K562 (cell line): Measurements from ENCODE around the gene DPAGT1. TPM values are rescaled to one million over a fixed set of nuclear protein-coding genes. Genes with fewer than 3 reads are reported as not detected.
A peak's percentile ranks its signal among the peaks of the same experiment; 100 is the strongest.

Source experiments
- C11orf30 ChIP-seq: fragments of 450-650 bp; IDR thresholded peaks from 2 replicates; pipeline ENCODE4 v1.6.1; 2016; ENCODE audit warnings: low read depth, mild to moderate bottlenecking
- DDX20 ChIP-seq: fragments of 450-650 bp; IDR thresholded peaks from 2 replicates; pipeline ENCODE4 v1.6.1; 2016; ENCODE audit warnings: missing genetic modification characterization, low read depth, mild to moderate bottlenecking, missing compliant biosample characterization, moderate library complexity
- ETV1 ChIP-seq: fragments of 450-650 bp; conservative IDR thresholded peaks from 2 replicates; pipeline ENCODE4 v1.6.1; 2016; ENCODE audit warnings: missing genetic modification characterization, control low read depth, low read depth, missing compliant biosample characterization
- FOXJ2 ChIP-seq: fragments of 200-800 bp; sonication (Bioruptor generic); IDR thresholded peaks from 2 replicates; pipeline ENCODE4 v1.6.1; 2016; ENCODE audit warnings: missing genetic modification characterization, missing compliant biosample characterization
- FOXP4 ChIP-seq: sonication (generic); formaldehyde crosslinking; IDR thresholded peaks from 2 replicates; pipeline ENCODE4 v1.8.0; 2022; ENCODE audit warnings: mild to moderate bottlenecking, missing genetic modification reagents, borderline replicate concordance
- HDAC1 ChIP-seq, 2 experiments: fragments of 450-650 bp; IDR thresholded peaks; 2 replicates each; pipeline ENCODE4 v1.6.1; 2016 to 2017; ENCODE audit warnings: inconsistent platforms in 1 of 2, mild to moderate bottlenecking in 1 of 2, moderate library complexity in 1 of 2
- HES1 ChIP-seq: fragments of 450-650 bp; IDR thresholded peaks from 2 replicates; pipeline ENCODE4 v1.6.1; 2016; ENCODE audit warnings: low read depth, mild to moderate bottlenecking, moderate library complexity
- IRF9 ChIP-seq: fragments of 450-650 bp; IDR thresholded peaks from 2 replicates; pipeline ENCODE4 v1.6.1; 2016; ENCODE audit warnings: missing biosample characterization, missing genetic modification characterization
- KAT7 ChIP-seq: sonication (generic); formaldehyde crosslinking; IDR thresholded peaks from 2 replicates; pipeline ENCODE4 v1.8.0; 2022; ENCODE audit warnings: missing genetic modification reagents, mild to moderate bottlenecking, borderline replicate concordance
- KDM4B ChIP-seq, 2 experiments: fragments of 450-650 bp in 1 of 2; sonication (generic) in 1 of 2; IDR thresholded peaks; 2 replicates each; pipeline ENCODE4 v1.6.1; 2016 to 2017; ENCODE audit warnings: borderline replicate concordance in 2 of 2, antibody characterized with exemption in 1 of 2, low read depth in 1 of 2, mild to moderate bottlenecking in 1 of 2
- KLF10 ChIP-seq: fragments of 250-450 bp; sonication (Bioruptor Pico); IDR thresholded peaks from 2 replicates; pipeline ENCODE4 v1.6.1; 2021; ENCODE audit warnings: matching md5 sums
- MXI1 ChIP-seq: IDR thresholded peaks from 2 replicates; pipeline ENCODE4 v1.6.1; 2011; ENCODE audit warnings: low read depth, mild to moderate bottlenecking, improper control_type of control experiment, low read length
- NFE2L1 ChIP-seq: fragments of 450-650 bp; IDR thresholded peaks from 2 replicates; pipeline ENCODE4 v1.6.1; 2016; ENCODE audit warnings: missing genetic modification characterization, low read depth, mild to moderate bottlenecking, missing compliant biosample characterization, moderate library complexity, borderline replicate concordance
- NONO ChIP-seq, 2 experiments: fragments of 200-400 bp in 1 of 2; fragments of 450-650 bp in 1 of 2; formaldehyde crosslinking in 1 of 2; IDR thresholded peaks; 2 replicates each; pipeline ENCODE4 v1.6.1; 2017; ENCODE audit warnings: low read depth in 2 of 2, mild to moderate bottlenecking in 2 of 2, moderate library complexity in 2 of 2, low read length in 1 of 2
- RAD51 ChIP-seq: fragments of 450-650 bp; IDR thresholded peaks from 2 replicates; pipeline ENCODE4 v1.7.1; 2016; ENCODE audit warnings: low read depth, mild to moderate bottlenecking, borderline replicate concordance
- YY1 ChIP-seq, 3 experiments: IDR thresholded peaks; 2 replicates each; pipeline ENCODE4 v1.6.1; 2011; ENCODE audit warnings: low read length in 2 of 3, mild to moderate bottlenecking in 2 of 3, moderate library complexity in 2 of 3, borderline replicate concordance in 1 of 3, control low read depth in 1 of 3, low read depth in 1 of 3; ENCODE audit not compliant: insufficient read depth in 3 of 3, insufficient replicate concordance in 2 of 3, control insufficient read depth in 1 of 3, insufficient read length in 1 of 3; ENCODE audit errors: extremely low read depth in 1 of 3
- ZFP91 ChIP-seq: sonication (generic); formaldehyde crosslinking; IDR thresholded peaks from 2 replicates; pipeline ENCODE4 v1.8.0; 2022; ENCODE audit warnings: mild to moderate bottlenecking, missing genetic modification reagents
- ZNF23 ChIP-seq: fragments of 250-450 bp; sonication (Bioruptor Pico); IDR thresholded peaks from 2 replicates; pipeline ENCODE4 v1.4.0; 2020; ENCODE audit warnings: mild to moderate bottlenecking
- ZNF324 ChIP-seq: fragments of 250-450 bp; sonication (Bioruptor Pico); IDR thresholded peaks from 2 replicates; pipeline ENCODE4 v1.4.0; 2020; ENCODE audit warnings: mild to moderate bottlenecking
- ZNF584 ChIP-seq: fragments of 200-800 bp; sonication (Bioruptor generic); IDR thresholded peaks from 2 replicates; pipeline ENCODE4 v1.6.1; 2016; ENCODE audit warnings: low read depth, mild to moderate bottlenecking, missing genetic modification characterization, missing compliant biosample characterization
- ZNF586 ChIP-seq: fragments of 450-650 bp; formaldehyde crosslinking; conservative IDR thresholded peaks from 2 replicates; pipeline ENCODE4 v1.4.0; 2020; ENCODE audit warnings: mild to moderate bottlenecking, moderate library complexity
- polyA plus RNA-seq, 8 experiments: library from polyadenylated mRNA; depleted of rRNA in 4 of 8; stranded (reverse) in 5 of 8; unstranded in 3 of 8; fragments of >200 nt; fragmentation: Nextera tagmentation in 2 of 8; fragmentation: Illumina TruSeq in 1 of 8; extraction: Ambion mirVana in 2 of 8; extraction: Trizol in 1 of 8; gene quantifications; 2 replicates each; pipeline versions ENCODE4 v1.2.1 to v1.2.3, GENCODE V29; 2011 to 2014; ENCODE audit warnings: inconsistent platforms in 1 of 8, missing spikeins in 1 of 8
- total RNA-seq, 7 experiments: library from RNA; depleted of rRNA in 6 of 7; stranded (reverse); fragments of >200 nt in 6 of 7; fragmentation: Illumina TruSeq in 2 of 7; extraction: Trizol in 2 of 7; gene quantifications; 2 replicates each; pipeline versions ENCODE4 v1.2.1 to v1.2.3, GENCODE V29; 2011 to 2021; ENCODE audit warnings: low replicate concordance in 1 of 7

Gene DPAGT1
- total and polyA plus RNA-seq, 9 of the 15 experiments (the other 6 are each of a cell fraction or from before 2014, with no cell fraction given), result 29.9 to 135 (median 85.0) TPM

- TF ChIP-seq NONO (IDR thresholded peaks at IDR 0.05; ENCODE audit: low read depth in 2 of 2, low read length in 1 of 2) (0 out of 4 replicates have a peak, but pooled peaks of 1 of the 2 experiments have one; percentile 35), FOXJ2 (tag) (0 out of 2 replicates have a peak, but pooled peaks have one; percentile 11), ZNF324 (CRISPR knock-in tag) (peak; percentile 37; the same call in 1 of the 2 replicates), KAT7 (CRISPR knock-in tag) (no peak; the same call in 1 of the 2 replicates), ZNF584 (CRISPR knock-in tag) (no peak), IRF9 (tag) (no peak), HDAC1 (IDR thresholded peaks at IDR 0.05) (no peak), MXI1 (no peak), DDX20 (tag) (no peak), C11orf30 (no peak), YY1 (IDR thresholded peaks at IDR 0.05; ENCODE audit: borderline replicate concordance in 1 of 3, control insufficient read depth in 1 of 3, extremely low read depth in 1 of 3, insufficient read depth in 3 of 3, insufficient read length in 1 of 3, insufficient replicate concordance in 2 of 3, low read depth in 1 of 3, low read length in 2 of 3) (no peak), ETV1 (tag) (no peak), ZNF586 (CRISPR knock-in tag) (no peak), KLF10 (CRISPR knock-in tag) (no peak), RAD51 (no peak), NFE2L1 (no peak), ZFP91 (no peak), ZNF23 (CRISPR knock-in tag) (no peak), HES1 (no peak), KDM4B (IDR thresholded peaks at IDR 0.05; ENCODE audit: borderline replicate concordance in 2 of 2, low read depth in 1 of 2) (no peak), FOXP4 (no peak; the same call in 1 of the 2 replicates)
These were observed 7.5 kb downstream of the DPAGT1 start (continued) for GRCh38 chr11:119093942-119094815.
